ENCODE results near the gene PANX2. TPM values are rescaled to one million over a fixed set of nuclear protein-coding genes. Genes with fewer than 3 reads are reported as not detected.
A peak's percentile ranks its signal among the peaks of the same experiment; 100 is the strongest.
"Not testable (repeated sequence)": the region's sequence is repeated elsewhere in the genome, so short reads cannot be mapped to it uniquely, and the experiment has no call there.

Gene PANX2
- total RNA-seq, 4 donors from 2014 or later: 0.40 to 0.83 TPM; not detected in 2

DNA sequence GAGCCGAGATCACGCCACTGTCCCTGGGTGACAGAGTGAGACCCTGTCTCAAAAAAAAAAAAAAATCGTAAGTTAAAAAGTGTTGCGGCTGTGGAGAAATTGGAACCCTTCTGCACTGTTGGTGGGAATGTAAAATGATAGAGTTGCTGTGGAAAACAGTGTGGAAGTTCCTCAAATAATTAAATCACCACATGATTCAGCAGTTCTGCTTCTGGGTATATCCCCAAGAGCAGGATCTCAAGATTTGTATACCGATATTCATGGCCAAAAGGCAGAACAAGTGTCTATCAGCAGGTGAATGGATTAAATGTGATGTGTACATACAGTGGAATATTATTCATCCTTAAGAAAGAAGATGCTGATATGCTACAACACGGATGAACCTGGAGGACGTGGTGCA, 34.0 kb downstream of the PANX2 start:
- intact Hi-C loops (cut with DNase I; ENCODE audit: low total_unique reads) (loop anchor here (10.0 kb wide), 1 partner anchor 270 kb away; no protein-coding TSS in a partner anchor), in situ Hi-C loops (cut with MboI; ENCODE audit: low sequenced_read_pairs in 4 of 4) (loop anchor here in 1 of 4 donors (10.0 kb wide), 1 partner anchor 270 kb away; no protein-coding TSS in a partner anchor)
- no peaks in the 10 kb centered on the region for H3K27me3 ChIP-seq
- no peaks in the 10 kb centered on the region for H3K9me3 ChIP-seq
- ATAC-seq: no peak
- no peak for DNase-seq
- H3K4me3 ChIP-seq: no peak overlapping the region
- TF ChIP-seq, protein P1, sequence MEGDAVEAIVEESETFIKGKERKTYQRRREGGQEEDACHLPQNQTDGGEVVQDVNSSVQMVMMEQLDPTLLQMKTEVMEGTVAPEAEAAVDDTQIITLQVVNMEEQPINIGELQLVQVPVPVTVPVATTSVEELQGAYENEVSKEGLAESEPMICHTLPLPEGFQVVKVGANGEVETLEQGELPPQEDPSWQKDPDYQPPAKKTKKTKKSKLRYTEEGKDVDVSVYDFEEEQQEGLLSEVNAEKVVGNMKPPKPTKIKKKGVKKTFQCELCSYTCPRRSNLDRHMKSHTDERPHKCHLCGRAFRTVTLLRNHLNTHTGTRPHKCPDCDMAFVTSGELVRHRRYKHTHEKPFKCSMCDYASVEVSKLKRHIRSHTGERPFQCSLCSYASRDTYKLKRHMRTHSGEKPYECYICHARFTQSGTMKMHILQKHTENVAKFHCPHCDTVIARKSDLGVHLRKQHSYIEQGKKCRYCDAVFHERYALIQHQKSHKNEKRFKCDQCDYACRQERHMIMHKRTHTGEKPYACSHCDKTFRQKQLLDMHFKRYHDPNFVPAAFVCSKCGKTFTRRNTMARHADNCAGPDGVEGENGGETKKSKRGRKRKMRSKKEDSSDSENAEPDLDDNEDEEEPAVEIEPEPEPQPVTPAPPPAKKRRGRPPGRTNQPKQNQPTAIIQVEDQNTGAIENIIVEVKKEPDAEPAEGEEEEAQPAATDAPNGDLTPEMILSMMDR (IDR thresholded peaks at IDR 0.05 in 4 of 5, conservative IDR thresholded peaks at IDR 0.05 in 1 of 5): no peak
- TF ChIP-seq POLR2A (IDR thresholded peaks at IDR 0.05): no peak
- peaks cover 0 to 12% of the 10 kb centered on the region in 2 donors for H3K36me3 ChIP-seq
- peaks cover 40 to 48% of the 10 kb centered on the region in 2 donors for H3K4me1 ChIP-seq
- peak overlapping the region; percentile 74 to 89 (median 82) for H3K27ac ChIP-seq

DNA sequence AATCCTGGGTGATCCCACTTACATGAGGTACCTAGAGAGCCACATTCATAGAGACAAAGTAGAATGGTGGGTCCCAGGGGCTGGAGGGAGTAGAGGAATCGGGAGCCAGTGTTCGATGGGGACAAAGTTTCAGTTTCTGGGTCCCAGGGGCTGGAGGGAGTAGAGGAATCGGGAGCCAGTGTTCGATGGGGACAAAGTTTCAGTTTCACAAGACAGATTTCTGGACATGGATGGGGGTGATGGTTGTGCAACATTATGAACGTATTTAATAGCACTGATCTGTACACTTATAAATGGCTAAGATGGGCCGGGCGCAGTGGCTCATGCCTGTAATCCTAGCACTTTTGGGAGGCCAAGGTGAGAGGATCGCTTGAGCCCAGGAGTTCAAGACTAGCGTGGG, 34.5 kb downstream of the PANX2 start:
- not testable (repeated sequence) for H3K4me3 ChIP-seq, H3K27me3 ChIP-seq, H3K9me3 ChIP-seq, ATAC-seq, DNase-seq
- in situ Hi-C loops (cut with MboI; ENCODE audit: low sequenced_read_pairs in 4 of 4) (loop anchor here in 1 of 4 donors (10.0 kb wide), 1 partner anchor 270 kb away; no protein-coding TSS in a partner anchor), intact Hi-C loops (cut with DNase I; ENCODE audit: low total_unique reads) (loop anchor here (5.0 to 10.0 kb wide), 2 partner anchors 58 to 270 kb away; no protein-coding TSS in a partner anchor)
- Histone ChIP-seq H3K36me3 (peaks cover 0 to 12% of the 10 kb centered on the region in 2 donors), H3K4me1 (peaks cover 35 to 44% of the 10 kb centered on the region in 2 donors), H3K27ac (peak overlapping the region; percentile 74 to 89 (median 82))

DNA sequence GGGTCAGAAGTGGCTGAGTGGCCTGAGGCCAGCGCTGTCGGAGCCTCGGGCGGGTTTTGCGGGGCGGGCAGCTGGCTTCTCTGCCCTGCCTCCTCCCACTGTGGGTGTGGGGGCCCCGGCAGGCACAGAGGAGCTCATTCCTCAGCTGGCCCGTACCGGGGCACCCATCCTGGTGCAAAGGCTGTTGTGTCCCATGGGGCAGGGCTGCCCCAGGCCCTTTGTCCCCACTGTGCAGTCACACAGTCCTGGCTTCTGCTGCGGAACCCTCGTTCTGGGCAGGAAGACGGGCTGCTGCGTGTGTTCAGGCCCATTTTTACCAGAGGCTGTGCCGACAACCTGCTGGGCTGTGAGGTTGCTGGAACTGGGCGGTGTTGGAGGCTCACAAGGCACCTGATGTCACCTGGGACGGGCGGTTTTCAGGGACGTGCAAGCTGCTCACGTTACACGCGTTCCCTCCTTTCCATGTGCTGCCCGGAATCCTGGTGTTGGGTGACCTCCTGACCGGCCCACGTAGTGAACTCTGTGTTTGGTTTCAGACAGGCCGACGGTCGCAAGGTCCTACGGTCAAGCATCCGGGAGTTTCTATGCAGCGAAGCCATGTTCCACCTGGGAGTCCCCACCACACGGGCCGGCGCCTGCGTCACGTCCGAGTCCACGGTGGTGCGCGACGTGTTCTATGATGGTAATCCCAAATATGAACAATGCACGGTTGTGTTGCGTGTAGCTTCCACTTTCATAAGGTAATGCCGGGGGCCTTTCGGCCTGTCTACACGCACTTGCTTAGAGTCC, 35.4 kb downstream of the PANX2 start:
- H3K9me3 ChIP-seq: no peaks in the 10 kb centered on the region
- DNase-seq: peak in 1 of 2 donors; percentile 65
- intact Hi-C loops (cut with DNase I; ENCODE audit: low total_unique reads) (loop anchor here (5.0 to 10.0 kb wide), 2 partner anchors 59 to 271 kb away; no protein-coding TSS in a partner anchor), in situ Hi-C loops (cut with MboI; ENCODE audit: low sequenced_read_pairs in 4 of 4) (loop anchor here in 1 of 4 donors (10.0 kb wide), 1 partner anchor 271 kb away; no protein-coding TSS in a partner anchor)
- H3K36me3 ChIP-seq: peaks cover 0 to 20% of the 10 kb centered on the region in 2 donors
- TF ChIP-seq POLR2A (IDR thresholded peaks at IDR 0.05): peak in 1 of 2 donors; percentile 12
- TF ChIP-seq, protein P1 (IDR thresholded peaks at IDR 0.05 in 4 of 5, conservative IDR thresholded peaks at IDR 0.05 in 1 of 5): no peak
- peaks cover 34 to 42% of the 10 kb centered on the region in 2 donors for H3K4me1 ChIP-seq
- no peak overlapping the region for H3K4me3 ChIP-seq
- H3K27ac ChIP-seq: peak overlapping the region; percentile 74 to 89 (median 82)
- peak; percentile 28 to 31 for ATAC-seq
- no peaks in the 10 kb centered on the region for H3K27me3 ChIP-seq

DNA sequence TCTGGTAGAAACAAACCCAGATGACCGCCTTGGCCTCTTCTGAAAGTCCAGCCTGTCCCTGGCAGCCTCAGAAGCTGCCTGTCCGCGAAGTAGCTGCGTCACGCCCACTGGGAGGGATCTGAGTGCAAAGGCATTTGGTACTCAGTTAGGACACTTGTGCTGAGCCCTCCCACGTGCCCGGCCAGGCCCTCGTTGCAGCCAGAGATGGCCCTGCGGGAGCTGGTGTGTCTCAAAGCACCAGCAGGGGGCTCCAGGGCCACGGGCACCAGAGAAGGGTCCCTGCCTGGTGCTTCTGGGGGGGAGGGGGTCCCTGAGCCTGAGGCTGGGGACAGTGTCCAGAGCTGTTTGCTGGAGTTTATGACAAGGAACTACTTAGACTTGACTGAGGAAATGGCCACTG, 36.1 kb downstream of the PANX2 start:
- intact Hi-C loops (cut with DNase I; ENCODE audit: low total_unique reads): loop anchor here (5.0 to 10.0 kb wide), 2 partner anchors 59 to 272 kb away; no protein-coding TSS in a partner anchor
- ATAC-seq: peak; percentile 80 to 84
- no peak overlapping the region for H3K4me3 ChIP-seq
- in situ Hi-C loops (cut with MboI; ENCODE audit: low sequenced_read_pairs in 4 of 4): loop anchor here in 1 of 4 donors (10.0 kb wide), 1 partner anchor 272 kb away; no protein-coding TSS in a partner anchor
- peaks cover 33 to 42% of the 10 kb centered on the region in 2 donors for H3K4me1 ChIP-seq
- H3K27me3 ChIP-seq: no peaks in the 10 kb centered on the region
- H3K36me3 ChIP-seq: peaks cover 0 to 24% of the 10 kb centered on the region in 2 donors
- DNase-seq: peak; percentile 90 to 94
- peak overlapping the region; percentile 74 to 89 (median 82) for H3K27ac ChIP-seq
- TF ChIP-seq, protein P1 (IDR thresholded peaks at IDR 0.05 in 4 of 5, conservative IDR thresholded peaks at IDR 0.05 in 1 of 5): peak; percentile 57 to 80 (median 61)
- peak in 1 of 2 donors; percentile 5 for TF ChIP-seq POLR2A (IDR thresholded peaks at IDR 0.05)
- H3K9me3 ChIP-seq: no peaks in the 10 kb centered on the region

Measured in gastrocnemius medialis (tissue), 4 donors.